ENCODE measurements around the gene CRKL.

Gene CRKL

GRCh38 chr22:20987375-20987774, 70.2 kb downstream of the CRKL start:
- peaks cover 8% of the 10 kb centered on the region for H3K4me1 ChIP-seq (ENCODE audit: low read length)
- H3K36me3 ChIP-seq (replicated peaks; ENCODE audit: low read depth, low read length) = peaks cover 36% of the 10 kb centered on the region
- TF ChIP-seq EZH2phosphoT487 (IDR thresholded peaks at IDR 0.05; ENCODE audit: low read depth) (no peak), CTCF (IDR thresholded peaks at IDR 0.05; ENCODE audit: low read depth, low read length) (no peak)
- no peaks in the 10 kb centered on the region for H3K27me3 ChIP-seq (ENCODE audit: low read depth, low read length)
- H3K9me3 ChIP-seq (ENCODE audit: insufficient read depth, low read length) = no peaks in the 10 kb centered on the region
- H3K4me2 ChIP-seq (ENCODE audit: low read length) = no peak overlapping the region
- H3K79me2 ChIP-seq (ENCODE audit: low read length) = peaks cover 11% of the 10 kb centered on the region
- no peak overlapping the region for H3K27ac ChIP-seq (ENCODE audit: low read length)
- no peak overlapping the region for H3K4me3 ChIP-seq (ENCODE audit: low read length)
- no peak overlapping the region for H3K9ac ChIP-seq (ENCODE audit: low read length)
- H4K20me1 ChIP-seq (ENCODE audit: insufficient read depth, low read length) = no peaks in the 10 kb centered on the region
- H2AFZ ChIP-seq (ENCODE audit: low read depth, low read length) = no peak overlapping the region

- Histone ChIP-seq H3K4me1 (ENCODE audit: low read length) (no peaks in the 10 kb centered on the region), H3K27me3 (ENCODE audit: low read depth, low read length) (no peaks in the 10 kb centered on the region), H3K79me2 (ENCODE audit: low read length) (no peaks in the 10 kb centered on the region), H3K9me3 (ENCODE audit: insufficient read depth, low read length) (no peaks in the 10 kb centered on the region), H3K36me3 (replicated peaks; ENCODE audit: low read depth, low read length) (peaks cover 37% of the 10 kb centered on the region), H4K20me1 (ENCODE audit: insufficient read depth, low read length) (no peaks in the 10 kb centered on the region), H3K27ac (ENCODE audit: low read length) (no peak overlapping the region), H3K4me2 (ENCODE audit: low read length) (no peak overlapping the region), H3K4me3 (ENCODE audit: low read length) (no peak overlapping the region), H2AFZ (ENCODE audit: low read depth, low read length) (no peak overlapping the region), H3K9ac (ENCODE audit: low read length) (no peak overlapping the region)
- TF ChIP-seq CTCF (IDR thresholded peaks at IDR 0.05; ENCODE audit: low read depth, low read length) (no peak), EZH2phosphoT487 (IDR thresholded peaks at IDR 0.05; ENCODE audit: low read depth) (no peak)
Measured at GRCh38 chr22:20988573-20989322, 71.5 kb downstream of the CRKL start.

- Histone ChIP-seq H3K27me3 (ENCODE audit: low read depth, low read length) (no peaks in the 10 kb centered on the region), H3K4me3 (ENCODE audit: low read length) (no peak overlapping the region), H3K4me1 (ENCODE audit: low read length) (no peaks in the 10 kb centered on the region), H3K79me2 (ENCODE audit: low read length) (no peaks in the 10 kb centered on the region), H3K4me2 (ENCODE audit: low read length) (no peak overlapping the region), H3K9me3 (ENCODE audit: insufficient read depth, low read length) (no peaks in the 10 kb centered on the region), H3K36me3 (replicated peaks; ENCODE audit: low read depth, low read length) (peaks cover 33% of the 10 kb centered on the region), H3K9ac (ENCODE audit: low read length) (no peak overlapping the region), H2AFZ (ENCODE audit: low read depth, low read length) (no peak overlapping the region), H3K27ac (ENCODE audit: low read length) (no peak overlapping the region), H4K20me1 (ENCODE audit: insufficient read depth, low read length) (no peaks in the 10 kb centered on the region)
- TF ChIP-seq EZH2phosphoT487 (IDR thresholded peaks at IDR 0.05; ENCODE audit: low read depth) (no peak), CTCF (IDR thresholded peaks at IDR 0.05; ENCODE audit: low read depth, low read length) (no peak)
Measured at GRCh38 chr22:20989323-20990138, 72.3 kb downstream of the CRKL start.
